GM19463 (cell line): Measurements from ENCODE around the gene PCDH12.
"Not testable (repeated sequence)": the region's sequence is repeated elsewhere in the genome, so short reads cannot be mapped to it uniquely, and the experiment has no call there.

ENCODE experiments used
- ATAC-seq: cut with Tn5 transposase; IDR thresholded peaks from one replicate; pipeline ENCODE4 v1.9.1; 2021; ENCODE audit warnings: mild to moderate bottlenecking, moderate library complexity; ENCODE audit not compliant: unreplicated experiment

PCDH12 gene

GRCh38 chr5:141941307-141941706 is 16.7 kb downstream of the PCDH12 start:
- no peak for ATAC-seq

DNA sequence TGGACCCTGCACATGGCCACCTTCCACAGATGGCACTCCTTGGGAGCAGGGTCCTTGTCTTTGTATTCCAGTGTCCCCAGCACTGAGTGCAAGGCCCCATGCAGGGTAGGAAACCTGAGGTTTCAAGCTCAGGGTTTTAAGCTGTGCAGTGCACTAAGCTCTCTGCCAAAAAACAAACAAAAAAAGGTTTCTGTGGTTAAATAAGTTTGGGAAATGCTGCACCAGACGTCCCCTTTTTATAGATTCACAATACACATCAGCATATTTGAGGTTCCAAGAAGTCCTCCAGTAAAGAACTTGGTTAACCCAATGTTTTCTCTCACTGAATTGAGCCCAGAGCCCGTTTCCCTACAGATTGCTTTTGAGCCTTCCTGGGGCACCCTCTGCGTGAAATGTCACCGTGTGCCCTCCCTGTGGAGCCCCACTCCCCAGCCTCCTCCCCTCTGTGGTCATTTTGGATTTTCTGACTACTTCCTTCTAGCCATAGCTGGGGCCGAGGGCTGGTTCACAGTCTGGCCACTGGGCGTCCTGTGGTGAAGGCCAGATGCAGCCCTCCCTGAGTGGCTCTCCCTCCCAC is 17.2 kb downstream of the PCDH12 start:
- ATAC-seq, result no peak

GRCh38 chr5:141935538-141935937 is 22.5 kb downstream of the PCDH12 start:
- no peak for ATAC-seq

GRCh38 chr5:141934099-141934844 is 23.7 kb downstream of the PCDH12 start:
- no peak for ATAC-seq

DNA sequence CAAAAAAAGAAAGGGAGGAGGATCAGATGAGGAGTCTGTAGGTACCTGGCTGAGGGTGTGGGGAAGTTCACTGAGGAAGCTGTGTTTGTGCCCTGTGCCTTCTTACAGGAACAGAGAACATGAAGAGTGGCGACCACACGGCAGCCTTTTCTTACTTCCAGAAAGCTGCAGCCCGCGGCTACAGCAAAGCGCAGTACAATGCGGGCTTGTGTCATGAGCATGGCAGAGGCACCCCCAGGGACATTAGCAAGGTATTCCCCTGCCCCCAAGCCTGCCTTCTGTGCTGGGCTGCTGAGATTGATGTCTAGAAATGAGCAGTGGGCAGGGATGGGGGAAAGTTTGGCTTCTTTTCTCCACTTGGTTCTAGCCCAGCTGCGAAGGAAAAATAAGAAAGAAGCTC is 24.9 kb downstream of the PCDH12 start:
- ATAC-seq, result no peak

- ATAC-seq, result no peak
Observed at GRCh38 chr5:141931694-141932093, 26.3 kb downstream of the PCDH12 start.

- ATAC-seq, result no peak
Observed at GRCh38 chr5:141929398-141930058, 28.5 kb downstream of the PCDH12 start.

GRCh38 chr5:141928051-141928450 is 30.0 kb downstream of the PCDH12 start:
- no peak for ATAC-seq

- no peak for ATAC-seq
Observed at GRCh38 chr5:141926434-141926833, 31.6 kb downstream of the PCDH12 start.

GRCh38 chr5:141923448-141924313 is 34.3 kb downstream of the PCDH12 start, which contains the start of gene DELE1:
Gene DELE1, plus strand, starts transcription at chr5:141923871. Its CDS starts 71 bp downstream, at chr5:141923942.
- ATAC-seq, result peak; percentile 97

- ATAC-seq, result not testable (repeated sequence)
Observed at GRCh38 chr5:141922827-141923447, 35.1 kb downstream of the PCDH12 start.

- no peak for ATAC-seq
Observed at GRCh38 chr5:141920771-141921170, 37.2 kb downstream of the PCDH12 start.

- no peak for ATAC-seq
Observed at GRCh38 chr5:141919218-141920119, 38.5 kb downstream of the PCDH12 start.

GRCh38 chr5:141917760-141918159 is 40.2 kb downstream of the PCDH12 start:
- no peak for ATAC-seq

- no peak for ATAC-seq
Observed at GRCh38 chr5:141916522-141916921, 41.5 kb downstream of the PCDH12 start.

DNA sequence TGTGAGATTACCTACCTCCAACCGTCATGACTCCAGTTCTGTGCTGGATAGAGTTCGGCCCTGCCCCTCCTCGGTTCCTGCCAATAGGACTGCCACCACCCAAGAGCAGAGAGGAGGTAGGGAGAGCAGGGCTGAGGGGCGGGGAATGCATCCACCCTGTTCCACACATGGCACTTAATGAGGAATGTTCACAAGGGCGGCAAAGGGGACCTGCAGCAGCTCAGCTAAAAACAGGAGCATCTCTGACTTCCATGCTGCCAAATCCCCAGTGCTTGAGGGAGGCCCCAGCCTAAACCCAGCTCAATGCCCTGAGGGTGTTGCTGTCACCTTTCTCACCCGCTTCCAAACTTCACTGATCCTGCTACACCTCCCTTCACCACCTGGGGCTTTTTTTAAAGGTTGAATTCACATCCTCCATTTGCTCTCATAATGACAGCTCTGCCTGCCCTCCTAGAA is 42.1 kb downstream of the PCDH12 start:
- ATAC-seq, result no peak

DNA sequence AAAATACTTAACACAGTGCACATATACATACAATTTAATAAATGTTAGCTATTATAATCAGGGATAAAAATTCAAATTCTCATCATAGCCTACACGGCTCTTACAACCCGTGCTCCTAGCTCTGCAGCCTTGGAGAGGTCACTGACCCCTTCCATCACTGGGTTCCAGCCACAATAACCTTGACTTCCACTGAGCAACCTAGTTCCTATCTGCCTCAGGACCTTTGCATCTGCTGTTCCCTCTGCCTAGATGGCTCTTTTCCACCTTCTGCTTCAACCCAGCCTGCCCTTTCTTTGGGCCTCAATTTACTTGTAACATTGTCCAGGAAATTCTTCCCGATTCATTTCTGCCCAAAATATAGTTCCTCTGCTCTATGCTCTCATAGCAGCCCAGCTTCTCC is 43.2 kb downstream of the PCDH12 start:
- ATAC-seq, result no peak

DNA sequence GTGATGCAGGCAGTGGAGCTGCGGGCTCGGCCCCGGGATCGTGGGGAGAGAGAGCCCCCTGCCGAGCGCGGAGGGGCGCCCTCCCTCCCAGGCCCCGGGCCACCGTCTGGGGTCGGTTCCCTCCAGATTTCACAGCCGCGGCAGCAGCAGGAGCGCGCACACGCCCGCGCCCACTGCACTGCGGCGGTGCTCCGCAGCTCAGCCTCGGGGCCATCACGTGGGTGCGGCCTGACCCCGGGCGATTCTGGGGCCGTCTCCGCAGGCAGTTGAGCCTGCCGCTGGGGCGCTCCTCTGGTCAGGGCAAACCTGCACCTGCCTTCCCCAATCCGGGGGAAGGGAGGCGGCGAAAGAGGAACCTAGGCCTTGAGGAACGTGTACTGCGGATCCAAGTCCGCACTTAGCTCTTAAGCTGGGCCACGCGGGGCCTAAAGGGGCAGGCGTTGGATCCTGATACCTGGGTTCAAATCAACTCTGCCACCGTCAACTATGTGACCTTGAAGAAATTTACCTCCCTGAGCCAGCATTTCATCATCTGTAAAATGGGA is 43.7 kb downstream of the PCDH12 start:
- peak; percentile 89 for ATAC-seq

- no peak for ATAC-seq
Observed at GRCh38 chr5:141913560-141914198, 44.3 kb downstream of the PCDH12 start.
